Right lobe of liver (tissue), 6 donors: Measurements from ENCODE around the gene ESYT2. TPM values are rescaled to one million over a fixed set of nuclear protein-coding genes. Genes with fewer than 3 reads are reported as not detected.

ENCODE experiments used
- ATAC-seq, 4 donors: fragments of 200-7000 bp; cut with Tn5 transposase; one replicate each; pipeline ENCODE4 v1.9.1; 2020; ENCODE audit warnings: mild to moderate bottlenecking in 4 of 4, moderate library complexity in 4 of 4
- DNase-seq, 3 donors: peaks; one replicate each; pipeline ENCODE4 v3.0.0-alpha.2; 2020
- H3K27ac ChIP-seq, 3 donors: fragments of 200-600 bp; one replicate each; pipeline ENCODE4 v1.8.0; 2022
- H3K27me3 ChIP-seq, 2 donors: fragments of 200-600 bp; one replicate each; pipeline ENCODE4 v1.8.0; 2022
- H3K36me3 ChIP-seq, 4 donors: fragments of 200-600 bp; sonication (generic) in 1 of 4; one replicate each; pipeline versions ENCODE4 v1.5.1 to v1.8.0; 2017 to 2022; ENCODE audit warnings: control low read depth in 1 of 4
- H3K4me1 ChIP-seq, 4 donors: fragments of 200-600 bp; sonication (generic) in 1 of 4; one replicate each; pipeline versions ENCODE4 v1.5.1 to v1.8.0; 2017 to 2022; ENCODE audit warnings: control low read depth in 1 of 4
- H3K4me3 ChIP-seq, 3 donors: fragments of 200-600 bp; one replicate each; pipeline ENCODE4 v1.8.0; 2022
- H3K9me3 ChIP-seq, 4 donors: fragments of 200-600 bp; sonication (generic) in 1 of 4; one replicate each; pipeline versions ENCODE4 v1.5.1 to v1.8.0; 2017 to 2022; ENCODE audit warnings: control low read depth in 1 of 4
- CTCF ChIP-seq, 4 donors: fragments of 200-600 bp in 3 of 4; fragments of 450-650 bp in 1 of 4; IDR thresholded peaks; one replicate each; pipeline versions ENCODE4 v1.5.1 to v1.8.0; 2016 to 2022; ENCODE audit warnings: antibody characterized with exemption in 4 of 4, mild to moderate bottlenecking in 2 of 4
- POLR2A ChIP-seq: fragments of 450-650 bp; IDR thresholded peaks from one replicate; pipeline ENCODE4 v1.6.1; 2017; ENCODE audit warnings: antibody characterized with exemption, mild to moderate bottlenecking
- WGBS: methylation state at CpG from one replicate; pipeline ENCODE4 v1.1.6; 2018; ENCODE audit warnings: low coverage, low lambda C conversion rate; ENCODE audit not compliant: insufficient coverage; ENCODE audit errors: missing lambda C conversion rate; 5-methylcytosine and 5-hydroxymethylcytosine counted together
- intact Hi-C, 2 donors: fragments of 100-400 bp; cut with DNase I; formaldehyde crosslinking; loops; one replicate each; pipeline versions ENCODE4 v1.11.2 to v1.14.1; 2022
- total RNA-seq, 6 experiments: library from RNA; depleted of rRNA in 2 of 6; stranded (reverse); fragments of >200 nt in 2 of 6; fragmentation: NEBNext Ultra II Directional in 3 of 6; extraction: Animal tissue kit (Norgen Biotek cat#: 25700) in 3 of 6; gene quantifications; one replicate each; pipeline versions ENCODE4 v1.1.0 to v1.2.4, GENCODE V29; 2016 to 2023
- donor health status: DM: no; HTN: yes; CAD: no.
- donor health status: DM: no; HTN: no; CAD: no.
- donor health status: DM: no; HTN: no; CAD: no.
- donor health status: DM: no; HTN: yes; CAD: no.
- donor health status: DM: no; HTN: yes; CAD: no.

Gene ESYT2
- total RNA-seq, 6 experiments from 2014 or later, result 19.7 to 28.7 (median 24.2) TPM

- no peaks in the 10 kb centered on the region for H3K9me3 ChIP-seq
- no peaks in the 10 kb centered on the region for H3K27me3 ChIP-seq
- DNase-seq (no peak), ATAC-seq (no peak)
- 75% methylated on average over 2 of the region's 2 CpGs for WGBS
- H3K4me3 ChIP-seq, result no peak overlapping the region
- peaks cover 0 to 15% (median 3%) of the 10 kb centered on the region in 4 donors for H3K4me1 ChIP-seq
- intact Hi-C loops, result no loop called here
- H3K27ac ChIP-seq, result no peak overlapping the region
- TF ChIP-seq POLR2A (no peak), CTCF (IDR thresholded peaks at IDR 0.05) (no peak)
- H3K36me3 ChIP-seq, result no peaks in the 10 kb centered on the region
Measured at GRCh38 chr7:158816995-158817394, 12.3 kb downstream of the ESYT2 start.

GRCh38 chr7:158816271-158816670, 13.0 kb downstream of the ESYT2 start:
- H3K9me3 ChIP-seq, result no peaks in the 10 kb centered on the region
- peaks cover 0 to 15% (median 3%) of the 10 kb centered on the region in 4 donors for H3K4me1 ChIP-seq
- no peak for DNase-seq
- TF ChIP-seq POLR2A, result no peak
- TF ChIP-seq CTCF (IDR thresholded peaks at IDR 0.05), result no peak
- no peak overlapping the region for H3K27ac ChIP-seq
- H3K27me3 ChIP-seq, result no peaks in the 10 kb centered on the region
- H3K4me3 ChIP-seq, result no peak overlapping the region
- intact Hi-C loops, result no loop called here
- no peaks in the 10 kb centered on the region for H3K36me3 ChIP-seq
- 65% methylated on average over 3 of the region's 3 CpGs for WGBS
- no peak for ATAC-seq

GRCh38 chr7:158815800-158816128, 13.5 kb downstream of the ESYT2 start:
- Histone ChIP-seq H3K4me3 (no peak overlapping the region), H3K27ac (no peak overlapping the region), H3K27me3 (no peaks in the 10 kb centered on the region), H3K9me3 (no peaks in the 10 kb centered on the region), H3K36me3 (no peaks in the 10 kb centered on the region), H3K4me1 (peaks cover 0 to 15% (median 3%) of the 10 kb centered on the region in 4 donors)
- DNase-seq, result no peak
- TF ChIP-seq POLR2A (no peak), CTCF (IDR thresholded peaks at IDR 0.05) (no peak)
- ATAC-seq, result no peak
- 92% methylated on average over 6 of the region's 6 CpGs for WGBS
- intact Hi-C loops, result no loop called here

- H3K27ac ChIP-seq, result no peak overlapping the region
- no peaks in the 10 kb centered on the region for H3K36me3 ChIP-seq
- H3K9me3 ChIP-seq, result no peaks in the 10 kb centered on the region
- TF ChIP-seq CTCF (IDR thresholded peaks at IDR 0.05) (no peak), POLR2A (no peak)
- 84% methylated on average over 5 of the region's 7 CpGs for WGBS
- no peak overlapping the region for H3K4me3 ChIP-seq
- H3K4me1 ChIP-seq, result peaks cover 0 to 15% (median 3%) of the 10 kb centered on the region in 4 donors
- DNase-seq (no peak), ATAC-seq (no peak)
- H3K27me3 ChIP-seq, result no peaks in the 10 kb centered on the region
- intact Hi-C loops, result no loop called here
Measured at GRCh38 chr7:158815083-158815799, 14.1 kb downstream of the ESYT2 start.
